ENCODE results near the gene HELQ. TPM values are rescaled to one million over a fixed set of nuclear protein-coding genes. Genes with fewer than 3 reads are reported as not detected.

Gene HELQ
- total and polyA plus RNA-seq, 9 of the 15 experiments (the other 6 are each of a cell fraction or from before 2014, with no cell fraction given) = 3.5 to 15.2 (median 11.9) TPM

DNA sequence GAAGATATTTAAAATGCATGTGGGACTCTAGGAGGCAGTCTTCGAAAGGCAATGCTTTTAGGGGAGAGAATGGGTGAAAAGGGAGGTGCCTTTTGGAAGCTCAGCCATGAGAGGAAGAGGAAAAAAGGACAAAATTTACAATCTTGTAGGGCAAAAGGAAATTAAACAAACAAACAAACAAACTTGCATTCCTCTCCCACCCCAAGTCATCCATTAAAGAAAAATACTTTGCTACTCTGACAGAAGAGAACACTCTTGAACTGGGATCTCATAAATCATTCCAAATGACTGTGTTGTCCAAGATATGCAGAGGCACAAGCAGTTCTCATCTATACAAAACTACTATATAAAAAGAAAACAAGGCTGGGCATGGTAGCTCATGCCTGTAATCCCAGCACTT lies 46.7 kb downstream of the HELQ start (continued):
- TF ChIP-seq, protein P1, sequence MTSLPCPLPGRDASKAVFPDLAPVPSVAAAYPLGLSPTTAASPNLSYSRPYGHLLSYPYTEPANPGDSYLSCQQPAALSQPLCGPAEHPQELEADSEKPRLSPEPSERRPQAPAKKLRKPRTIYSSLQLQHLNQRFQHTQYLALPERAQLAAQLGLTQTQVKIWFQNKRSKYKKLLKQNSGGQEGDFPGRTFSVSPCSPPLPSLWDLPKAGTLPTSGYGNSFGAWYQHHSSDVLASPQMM (CRISPR knock-in tag; IDR thresholded peaks at IDR 0.05) = no peak
- TF ChIP-seq, protein P2, sequence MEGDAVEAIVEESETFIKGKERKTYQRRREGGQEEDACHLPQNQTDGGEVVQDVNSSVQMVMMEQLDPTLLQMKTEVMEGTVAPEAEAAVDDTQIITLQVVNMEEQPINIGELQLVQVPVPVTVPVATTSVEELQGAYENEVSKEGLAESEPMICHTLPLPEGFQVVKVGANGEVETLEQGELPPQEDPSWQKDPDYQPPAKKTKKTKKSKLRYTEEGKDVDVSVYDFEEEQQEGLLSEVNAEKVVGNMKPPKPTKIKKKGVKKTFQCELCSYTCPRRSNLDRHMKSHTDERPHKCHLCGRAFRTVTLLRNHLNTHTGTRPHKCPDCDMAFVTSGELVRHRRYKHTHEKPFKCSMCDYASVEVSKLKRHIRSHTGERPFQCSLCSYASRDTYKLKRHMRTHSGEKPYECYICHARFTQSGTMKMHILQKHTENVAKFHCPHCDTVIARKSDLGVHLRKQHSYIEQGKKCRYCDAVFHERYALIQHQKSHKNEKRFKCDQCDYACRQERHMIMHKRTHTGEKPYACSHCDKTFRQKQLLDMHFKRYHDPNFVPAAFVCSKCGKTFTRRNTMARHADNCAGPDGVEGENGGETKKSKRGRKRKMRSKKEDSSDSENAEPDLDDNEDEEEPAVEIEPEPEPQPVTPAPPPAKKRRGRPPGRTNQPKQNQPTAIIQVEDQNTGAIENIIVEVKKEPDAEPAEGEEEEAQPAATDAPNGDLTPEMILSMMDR (IDR thresholded peaks at IDR 0.05 in 2 of 3, conservative IDR thresholded peaks at IDR 0.05 in 1 of 3; ENCODE audit: insufficient read depth in 2 of 3, low read depth in 1 of 3, low read length in 3 of 3) = peak in 1 of 3 experiments; percentile 43; a peak in 2 of 6 replicates

DNA sequence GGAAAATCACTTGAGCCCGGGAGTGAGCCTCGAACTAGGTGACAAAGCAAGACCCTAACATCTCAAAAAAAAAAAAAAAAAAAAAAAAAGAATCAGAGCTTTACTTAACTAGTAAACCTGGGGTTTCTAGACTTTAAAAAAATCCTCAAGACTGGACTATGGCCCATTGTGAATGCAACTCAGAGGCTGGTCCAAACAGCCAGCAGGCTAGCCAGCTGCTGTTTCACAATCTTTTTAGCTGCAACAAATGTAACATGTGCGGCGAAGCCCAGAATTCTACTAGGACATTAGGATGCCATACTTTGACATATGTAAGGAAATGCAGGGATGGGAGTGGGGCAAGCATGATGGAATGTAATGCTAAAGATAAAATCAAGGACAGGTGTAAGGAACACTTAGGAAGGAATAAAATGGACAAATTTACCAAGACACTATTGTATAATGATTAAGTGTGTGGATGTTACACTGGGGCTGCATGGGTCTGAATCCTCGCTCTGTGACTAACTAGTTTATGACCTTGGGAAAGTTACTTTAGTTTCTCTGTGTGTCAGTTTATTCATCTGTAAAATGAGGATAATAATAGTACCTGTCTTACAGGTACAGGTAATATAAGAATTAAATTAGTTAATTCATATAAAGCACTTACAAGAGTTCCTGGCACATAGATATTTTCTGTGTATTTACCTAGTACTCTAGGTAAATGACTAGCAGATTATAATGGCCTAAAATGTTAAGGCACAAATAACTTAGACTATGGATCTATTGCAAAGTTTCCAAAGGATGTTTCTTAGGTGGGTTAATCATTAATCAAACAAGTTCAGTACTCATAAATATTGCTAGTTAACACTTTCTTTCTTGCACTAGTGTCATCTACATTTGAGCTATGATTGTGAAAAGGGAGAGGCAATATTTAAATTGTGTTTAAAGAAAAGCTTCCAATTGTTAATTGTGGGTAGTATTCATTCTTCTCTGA lies 49.5 kb downstream of the HELQ start:
- no peak for ATAC-seq
- no peak for FAIRE-seq
- BruUV-seq (replicated peaks) = no TSS peak
- no peaks in the 10 kb centered on the region for H4K20me1 ChIP-seq (replicated peaks; ENCODE audit: control insufficient read depth, insufficient read depth, low read length)
- DNase-seq (ENCODE audit: extremely low read depth in 1 of 4, low spot score in 3 of 4) = no peak
- 98% methylated on average over 3 of the region's 5 CpGs for WGBS (ENCODE audit: insufficient coverage, low coverage, missing lambda C conversion rate)
- no peak overlapping the region for H3K4me3 ChIP-seq
- H2AFZ ChIP-seq (ENCODE audit: low read depth, low read length) = no peak overlapping the region
- ChIA-PET CTCF (ENCODE audit: low intra/inter-chr PET ratio) (no interaction called here), POLR2A (no interaction called here)
- no peak overlapping the region for H3K4me2 ChIP-seq (ENCODE audit: insufficient read depth, low read length)
- intact Hi-C loops (cut with micrococcal nuclease) (no loop called here), in situ Hi-C loops (cut with MboI) (no loop called here)
- H3K9me3 ChIP-seq (replicated peaks; ENCODE audit: control insufficient read depth, insufficient read depth, low read depth, low read length) = no peaks in the 10 kb centered on the region
- H3K4me1 ChIP-seq (replicated peaks in 1 of 2; ENCODE audit: control insufficient read depth in 2 of 2, insufficient read depth in 2 of 2, low read length in 2 of 2) = no peaks in the 10 kb centered on the region
- no peaks in the 10 kb centered on the region for H3K9me1 ChIP-seq (ENCODE audit: control insufficient read depth, insufficient read depth, low read length)
- no peaks in the 10 kb centered on the region for H3K79me2 ChIP-seq (ENCODE audit: control insufficient read depth, insufficient read depth, low read length)
- no peak overlapping the region for H3K9ac ChIP-seq (ENCODE audit: insufficient read depth in 1 of 2, low read depth in 2 of 2, low read length in 2 of 2)
- peaks cover 14% of the 10 kb centered on the region; the same call in 1 of the 3 replicates for H3K36me3 ChIP-seq (ENCODE audit: control insufficient read depth, insufficient read depth, low read length)
- H3K27ac ChIP-seq (ENCODE audit: extremely low read depth, low read depth, low read length) = no peak overlapping the region
- no peaks in the 10 kb centered on the region for H3K27me3 ChIP-seq (ENCODE audit: control insufficient read depth in 2 of 2, insufficient read depth in 2 of 2, low read length in 2 of 2)
- TF ChIP-seq TCF7 (IDR thresholded peaks at IDR 0.05; ENCODE audit: borderline replicate concordance) (no peak), TAF9B (IDR thresholded peaks at IDR 0.05; ENCODE audit: partially characterized antibody) (no peak), SUPT5H (IDR thresholded peaks at IDR 0.05) (no peak), ZSCAN29 (IDR thresholded peaks at IDR 0.05) (no peak)
- TF ChIP-seq, protein P3, sequence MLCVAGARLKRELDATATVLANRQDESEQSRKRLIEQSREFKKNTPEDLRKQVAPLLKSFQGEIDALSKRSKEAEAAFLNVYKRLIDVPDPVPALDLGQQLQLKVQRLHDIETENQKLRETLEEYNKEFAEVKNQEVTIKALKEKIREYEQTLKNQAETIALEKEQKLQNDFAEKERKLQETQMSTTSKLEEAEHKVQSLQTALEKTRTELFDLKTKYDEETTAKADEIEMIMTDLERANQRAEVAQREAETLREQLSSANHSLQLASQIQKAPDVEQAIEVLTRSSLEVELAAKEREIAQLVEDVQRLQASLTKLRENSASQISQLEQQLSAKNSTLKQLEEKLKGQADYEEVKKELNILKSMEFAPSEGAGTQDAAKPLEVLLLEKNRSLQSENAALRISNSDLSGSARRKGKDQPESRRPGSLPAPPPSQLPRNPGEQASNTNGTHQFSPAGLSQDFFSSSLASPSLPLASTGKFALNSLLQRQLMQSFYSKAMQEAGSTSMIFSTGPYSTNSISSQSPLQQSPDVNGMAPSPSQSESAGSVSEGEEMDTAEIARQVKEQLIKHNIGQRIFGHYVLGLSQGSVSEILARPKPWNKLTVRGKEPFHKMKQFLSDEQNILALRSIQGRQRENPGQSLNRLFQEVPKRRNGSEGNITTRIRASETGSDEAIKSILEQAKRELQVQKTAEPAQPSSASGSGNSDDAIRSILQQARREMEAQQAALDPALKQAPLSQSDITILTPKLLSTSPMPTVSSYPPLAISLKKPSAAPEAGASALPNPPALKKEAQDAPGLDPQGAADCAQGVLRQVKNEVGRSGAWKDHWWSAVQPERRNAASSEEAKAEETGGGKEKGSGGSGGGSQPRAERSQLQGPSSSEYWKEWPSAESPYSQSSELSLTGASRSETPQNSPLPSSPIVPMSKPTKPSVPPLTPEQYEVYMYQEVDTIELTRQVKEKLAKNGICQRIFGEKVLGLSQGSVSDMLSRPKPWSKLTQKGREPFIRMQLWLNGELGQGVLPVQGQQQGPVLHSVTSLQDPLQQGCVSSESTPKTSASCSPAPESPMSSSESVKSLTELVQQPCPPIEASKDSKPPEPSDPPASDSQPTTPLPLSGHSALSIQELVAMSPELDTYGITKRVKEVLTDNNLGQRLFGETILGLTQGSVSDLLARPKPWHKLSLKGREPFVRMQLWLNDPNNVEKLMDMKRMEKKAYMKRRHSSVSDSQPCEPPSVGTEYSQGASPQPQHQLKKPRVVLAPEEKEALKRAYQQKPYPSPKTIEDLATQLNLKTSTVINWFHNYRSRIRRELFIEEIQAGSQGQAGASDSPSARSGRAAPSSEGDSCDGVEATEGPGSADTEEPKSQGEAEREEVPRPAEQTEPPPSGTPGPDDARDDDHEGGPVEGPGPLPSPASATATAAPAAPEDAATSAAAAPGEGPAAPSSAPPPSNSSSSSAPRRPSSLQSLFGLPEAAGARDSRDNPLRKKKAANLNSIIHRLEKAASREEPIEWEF (CRISPR knock-in tag; IDR thresholded peaks at IDR 0.05) = no peak

Measured in K562 (cell line).